ENCODE measurements around the gene ZSCAN10. TPM values are rescaled to one million over a fixed set of nuclear protein-coding genes. Genes with fewer than 3 reads are reported as not detected.

ZSCAN10 gene
- total RNA-seq, 1 donor from 2014 or later: 50.7 TPM

DNA sequence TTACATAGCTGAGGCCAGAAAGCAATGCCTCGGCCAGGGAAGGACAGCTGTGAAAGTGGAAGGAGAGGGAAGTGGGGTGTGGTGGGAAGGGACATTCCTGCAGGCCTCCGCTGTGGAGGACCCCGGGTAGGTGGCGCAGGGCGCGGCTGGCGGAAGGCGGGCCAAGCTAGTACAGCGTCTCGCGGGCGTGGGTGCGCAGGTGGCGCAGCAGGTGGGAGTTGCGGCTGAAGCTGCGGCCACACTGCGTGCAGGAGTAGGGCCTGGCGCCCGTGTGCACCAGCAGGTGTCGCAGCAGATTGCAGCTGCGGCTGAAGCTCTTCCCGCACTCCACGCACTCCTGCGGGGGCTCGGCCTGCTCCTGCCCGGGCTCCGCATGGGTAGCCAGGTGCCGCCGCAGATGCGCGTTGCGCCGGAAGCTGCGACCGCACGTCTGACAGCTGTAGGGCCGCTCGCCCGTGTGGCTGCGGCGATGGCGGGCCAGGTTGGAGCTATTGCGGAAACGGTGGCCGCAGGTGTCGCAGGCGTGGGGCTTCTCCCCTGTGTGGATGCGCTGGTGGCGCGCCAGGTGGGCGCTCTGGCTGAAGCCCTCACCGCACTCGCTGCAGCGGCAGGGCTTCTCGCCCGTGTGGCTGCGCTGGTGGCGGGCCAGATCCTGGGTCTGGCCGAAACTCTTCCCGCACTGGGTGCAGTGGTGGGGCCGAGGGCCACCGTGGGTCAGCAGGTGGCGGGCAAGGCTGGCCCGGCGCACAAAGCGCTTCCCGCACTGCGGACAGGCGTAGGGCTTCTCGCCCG, 10.0 kb downstream of the ZSCAN10 start:
- Mint-ChIP-seq H3K9me3 (ENCODE audit: unreplicated experiment) (no peaks in the 10 kb centered on the region), H3K27me3 (ENCODE audit: unreplicated experiment) (peaks cover 14% of the 10 kb centered on the region), H3K27ac (ENCODE audit: unreplicated experiment) (peak overlapping the region; percentile 96), H3K4me1 (ENCODE audit: unreplicated experiment) (peaks cover 41% of the 10 kb centered on the region), H3K36me3 (ENCODE audit: low read depth, unreplicated experiment) (peaks cover 12% of the 10 kb centered on the region), H3K4me3 (ENCODE audit: unreplicated experiment) (peak overlapping the region; percentile 70)
- TF ChIP-seq, protein P1, sequence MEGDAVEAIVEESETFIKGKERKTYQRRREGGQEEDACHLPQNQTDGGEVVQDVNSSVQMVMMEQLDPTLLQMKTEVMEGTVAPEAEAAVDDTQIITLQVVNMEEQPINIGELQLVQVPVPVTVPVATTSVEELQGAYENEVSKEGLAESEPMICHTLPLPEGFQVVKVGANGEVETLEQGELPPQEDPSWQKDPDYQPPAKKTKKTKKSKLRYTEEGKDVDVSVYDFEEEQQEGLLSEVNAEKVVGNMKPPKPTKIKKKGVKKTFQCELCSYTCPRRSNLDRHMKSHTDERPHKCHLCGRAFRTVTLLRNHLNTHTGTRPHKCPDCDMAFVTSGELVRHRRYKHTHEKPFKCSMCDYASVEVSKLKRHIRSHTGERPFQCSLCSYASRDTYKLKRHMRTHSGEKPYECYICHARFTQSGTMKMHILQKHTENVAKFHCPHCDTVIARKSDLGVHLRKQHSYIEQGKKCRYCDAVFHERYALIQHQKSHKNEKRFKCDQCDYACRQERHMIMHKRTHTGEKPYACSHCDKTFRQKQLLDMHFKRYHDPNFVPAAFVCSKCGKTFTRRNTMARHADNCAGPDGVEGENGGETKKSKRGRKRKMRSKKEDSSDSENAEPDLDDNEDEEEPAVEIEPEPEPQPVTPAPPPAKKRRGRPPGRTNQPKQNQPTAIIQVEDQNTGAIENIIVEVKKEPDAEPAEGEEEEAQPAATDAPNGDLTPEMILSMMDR (IDR thresholded peaks at IDR 0.05; ENCODE audit: unreplicated experiment): no peak
- DNase-seq (ENCODE audit: low spot score): no peak

DNA sequence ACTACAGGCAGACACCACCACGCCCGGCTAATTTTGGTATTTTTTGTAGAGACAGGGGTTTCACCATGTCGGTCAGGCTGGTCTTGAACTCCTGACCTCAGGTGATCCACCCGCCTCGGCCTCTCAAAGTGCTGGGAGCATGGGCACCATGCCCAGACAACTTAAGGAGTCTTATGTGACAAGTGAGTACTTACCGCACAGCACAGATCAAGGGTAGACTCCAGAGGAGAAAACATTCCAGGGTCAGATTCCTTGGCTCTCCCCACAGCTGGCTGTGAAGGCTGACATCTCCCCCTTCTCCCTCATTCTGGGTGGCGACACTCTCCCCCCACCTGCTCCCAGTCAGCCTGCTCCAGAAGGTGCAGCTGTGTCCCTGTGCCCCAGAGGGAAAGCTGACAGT, 10.6 kb downstream of the ZSCAN10 start:
- Mint-ChIP-seq H3K4me1 (ENCODE audit: unreplicated experiment) (peaks cover 43% of the 10 kb centered on the region), H3K9me3 (ENCODE audit: unreplicated experiment) (no peaks in the 10 kb centered on the region), H3K27me3 (ENCODE audit: unreplicated experiment) (peaks cover 14% of the 10 kb centered on the region), H3K36me3 (ENCODE audit: low read depth, unreplicated experiment) (peaks cover 12% of the 10 kb centered on the region), H3K27ac (ENCODE audit: unreplicated experiment) (peak overlapping the region; percentile 96), H3K4me3 (ENCODE audit: unreplicated experiment) (peak overlapping the region; percentile 70)
- TF ChIP-seq, protein P1 (IDR thresholded peaks at IDR 0.05; ENCODE audit: unreplicated experiment): no peak
- DNase-seq (ENCODE audit: low spot score): no peak

DNA sequence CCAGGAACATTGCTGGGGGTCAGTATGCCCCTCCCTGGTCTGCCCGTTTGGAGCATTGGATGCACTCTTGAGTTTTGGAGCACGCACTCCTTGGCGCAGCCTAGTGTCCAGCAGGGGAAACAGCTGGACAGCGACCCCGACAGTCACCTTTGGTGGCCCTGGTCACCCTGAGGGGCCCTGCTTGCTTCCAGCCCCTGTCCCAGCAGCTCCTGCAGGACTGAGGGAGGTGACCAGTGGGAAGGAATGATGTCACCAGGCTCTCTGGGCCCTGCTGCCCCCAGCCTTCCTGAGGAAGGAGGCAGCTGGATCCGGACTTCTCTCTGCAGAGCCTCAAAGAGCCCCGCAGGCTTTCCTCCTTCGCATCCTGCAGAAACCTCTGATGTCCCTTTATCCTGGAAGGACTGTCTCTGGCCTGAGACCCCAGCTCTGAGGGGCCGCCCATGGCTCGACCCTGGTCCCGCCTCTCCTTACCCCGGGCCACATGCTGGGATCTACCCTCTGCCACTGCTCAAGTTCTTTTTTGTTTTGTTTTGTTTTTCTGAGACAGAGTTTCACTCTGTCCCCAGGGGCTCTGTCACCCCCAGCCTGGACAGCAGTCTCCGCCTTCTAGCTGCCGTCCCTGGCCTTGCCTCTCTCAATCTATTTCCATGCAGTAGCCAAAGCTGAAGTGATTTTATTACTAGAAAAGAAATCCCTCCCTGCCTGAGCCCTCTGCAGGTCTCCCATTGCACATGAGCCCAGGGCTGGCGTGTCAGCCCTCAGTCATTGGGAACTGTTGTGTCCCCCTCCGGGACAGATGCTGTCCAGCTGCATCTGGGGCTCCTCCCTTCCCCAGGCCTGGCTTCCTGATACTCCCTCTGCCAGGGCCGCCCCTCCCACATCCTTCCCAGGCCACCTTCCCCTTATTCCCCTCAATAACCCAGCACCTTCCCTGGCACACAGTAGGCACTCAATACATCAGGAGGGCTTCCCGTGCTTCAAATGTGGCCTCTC, 11.6 kb downstream of the ZSCAN10 start:
- TF ChIP-seq, protein P1 (IDR thresholded peaks at IDR 0.05; ENCODE audit: unreplicated experiment): no peak
- DNase-seq (ENCODE audit: low spot score): peak; percentile 66
- H3K9me3 Mint-ChIP-seq (ENCODE audit: unreplicated experiment): no peaks in the 10 kb centered on the region
- H3K36me3 Mint-ChIP-seq (ENCODE audit: low read depth, unreplicated experiment): peaks cover 12% of the 10 kb centered on the region
- peak overlapping the region; percentile 42 for H3K4me3 Mint-ChIP-seq (ENCODE audit: unreplicated experiment)
- H3K27ac Mint-ChIP-seq (ENCODE audit: unreplicated experiment): peak overlapping the region; percentile 96
- H3K27me3 Mint-ChIP-seq (ENCODE audit: unreplicated experiment): peaks cover 16% of the 10 kb centered on the region
- H3K4me1 Mint-ChIP-seq (ENCODE audit: unreplicated experiment): peaks cover 43% of the 10 kb centered on the region

DNA sequence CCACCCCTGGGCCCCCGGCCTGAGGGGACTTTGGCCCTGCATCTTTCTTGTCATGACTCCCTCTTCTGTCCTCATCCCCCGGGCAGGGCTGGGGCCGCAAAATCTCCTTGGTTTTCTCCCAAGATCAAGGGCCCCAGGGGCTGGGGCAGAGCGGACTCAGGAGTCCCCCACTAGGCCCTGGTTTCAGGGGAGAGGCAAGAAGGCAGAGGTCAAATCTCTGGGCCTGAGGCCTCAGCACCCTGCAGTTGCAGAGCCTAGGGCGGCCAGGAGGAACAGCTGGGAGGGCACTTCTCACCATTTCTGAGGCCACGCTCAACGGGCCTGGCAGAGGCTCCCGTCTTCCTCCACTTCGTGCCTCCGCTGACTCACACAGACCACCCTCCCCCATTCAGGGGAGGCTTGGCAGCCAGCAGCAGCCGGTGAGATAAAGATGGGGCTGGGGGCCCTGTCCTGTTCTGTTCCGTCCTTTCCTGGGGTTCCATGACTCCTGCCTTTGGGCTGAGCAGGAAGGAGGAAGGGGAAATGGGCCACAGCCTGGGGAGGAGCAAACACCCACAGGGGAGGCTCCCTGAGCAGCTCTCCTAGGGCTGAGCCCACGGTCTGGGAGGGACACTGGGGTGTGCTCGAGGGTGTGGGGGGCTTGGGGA, 12.4 kb downstream of the ZSCAN10 start:
- DNase-seq (ENCODE audit: low spot score): peak; percentile 40
- Mint-ChIP-seq H3K36me3 (ENCODE audit: low read depth, unreplicated experiment) (peaks cover 9% of the 10 kb centered on the region), H3K4me3 (ENCODE audit: unreplicated experiment) (peak overlapping the region; percentile 42), H3K27ac (ENCODE audit: unreplicated experiment) (peak overlapping the region; percentile 96), H3K9me3 (ENCODE audit: unreplicated experiment) (no peaks in the 10 kb centered on the region), H3K27me3 (ENCODE audit: unreplicated experiment) (peaks cover 16% of the 10 kb centered on the region), H3K4me1 (ENCODE audit: unreplicated experiment) (peaks cover 43% of the 10 kb centered on the region)
- TF ChIP-seq, protein P1 (IDR thresholded peaks at IDR 0.05; ENCODE audit: unreplicated experiment): no peak
